NCI-H1092 treated with DMSO at 0.1 percent for 48 hours (cell line): ENCODE data around the gene SLC5A8.

Experiments
- DNase-seq: peaks from one replicate; lab custom pipeline; 2025; lab: John Stamatoyannopoulos, UW

Gene SLC5A8, protein sequence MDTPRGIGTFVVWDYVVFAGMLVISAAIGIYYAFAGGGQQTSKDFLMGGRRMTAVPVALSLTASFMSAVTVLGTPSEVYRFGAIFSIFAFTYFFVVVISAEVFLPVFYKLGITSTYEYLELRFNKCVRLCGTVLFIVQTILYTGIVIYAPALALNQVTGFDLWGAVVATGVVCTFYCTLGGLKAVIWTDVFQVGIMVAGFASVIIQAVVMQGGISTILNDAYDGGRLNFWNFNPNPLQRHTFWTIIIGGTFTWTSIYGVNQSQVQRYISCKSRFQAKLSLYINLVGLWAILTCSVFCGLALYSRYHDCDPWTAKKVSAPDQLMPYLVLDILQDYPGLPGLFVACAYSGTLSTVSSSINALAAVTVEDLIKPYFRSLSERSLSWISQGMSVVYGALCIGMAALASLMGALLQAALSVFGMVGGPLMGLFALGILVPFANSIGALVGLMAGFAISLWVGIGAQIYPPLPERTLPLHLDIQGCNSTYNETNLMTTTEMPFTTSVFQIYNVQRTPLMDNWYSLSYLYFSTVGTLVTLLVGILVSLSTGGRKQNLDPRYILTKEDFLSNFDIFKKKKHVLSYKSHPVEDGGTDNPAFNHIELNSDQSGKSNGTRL

DNA sequence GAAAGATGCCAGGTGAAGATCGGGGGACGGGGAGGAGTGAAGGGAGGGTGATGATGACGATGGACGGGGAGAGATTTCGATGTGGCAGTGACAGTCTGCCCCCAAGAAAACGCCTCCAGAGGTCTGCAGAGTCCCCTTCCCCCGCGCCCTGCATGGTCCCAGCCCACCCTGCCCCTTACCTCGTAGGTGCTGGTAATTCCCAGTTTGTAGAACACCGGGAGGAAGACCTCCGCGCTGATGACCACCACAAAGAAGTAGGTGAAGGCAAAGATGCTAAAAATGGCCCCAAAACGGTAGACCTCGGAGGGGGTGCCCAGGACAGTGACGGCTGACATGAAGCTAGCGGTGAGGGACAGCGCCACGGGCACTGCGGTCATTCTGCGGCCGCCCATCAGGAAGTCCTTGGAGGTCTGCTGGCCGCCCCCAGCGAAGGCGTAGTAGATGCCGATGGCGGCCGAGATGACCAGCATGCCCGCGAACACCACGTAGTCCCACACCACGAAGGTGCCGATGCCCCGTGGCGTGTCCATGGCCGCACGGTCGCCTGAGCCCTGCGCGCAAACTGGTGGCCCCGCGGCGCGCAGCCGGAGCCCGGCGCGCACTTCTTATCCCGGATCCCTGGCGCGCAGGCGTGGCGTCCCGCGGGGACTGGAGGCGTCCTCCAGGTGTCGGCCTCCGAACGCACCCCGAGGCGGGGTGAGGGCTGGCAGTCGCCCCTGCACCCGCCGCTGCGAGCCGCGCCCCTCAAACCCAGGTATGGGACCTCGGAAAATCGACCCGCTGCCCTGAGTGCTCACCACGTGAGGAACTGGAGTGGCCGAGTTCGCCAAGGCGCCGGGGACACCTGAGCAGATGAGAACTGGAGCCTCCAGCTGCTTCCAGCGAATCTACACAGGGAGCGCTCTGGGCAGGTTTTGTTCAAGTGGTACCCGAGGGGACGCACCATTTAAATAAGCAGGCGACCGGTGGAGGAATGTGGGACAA lies at the start of gene SLC5A8:
Gene SLC5A8, minus strand, starts transcription at position 920 of the 984 bp plus-strand sequence. Its CDS starts 390 bp downstream, at position 530.
- DNase-seq, result no peak

DNA sequence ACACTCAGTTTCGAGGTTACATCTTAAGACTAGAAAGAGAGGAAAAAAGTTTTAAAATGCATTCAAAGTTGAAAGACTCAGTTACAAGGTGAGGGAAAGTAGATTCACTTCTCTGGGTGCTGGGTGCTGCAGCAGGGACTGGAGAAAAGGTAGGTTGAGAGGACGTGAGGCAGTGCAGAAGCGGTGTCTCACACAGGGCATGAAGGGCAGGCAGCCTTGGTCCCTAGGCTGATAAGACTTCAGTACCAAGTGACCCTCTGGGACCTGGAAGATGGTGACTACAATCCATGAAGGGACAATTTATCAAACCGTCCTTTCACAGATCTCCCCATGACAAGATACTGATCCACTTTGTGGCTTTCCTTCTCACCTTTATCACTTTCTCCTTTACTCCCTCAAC lies 47.3 kb upstream of the SLC5A8 start:
- no peak for DNase-seq

DNA sequence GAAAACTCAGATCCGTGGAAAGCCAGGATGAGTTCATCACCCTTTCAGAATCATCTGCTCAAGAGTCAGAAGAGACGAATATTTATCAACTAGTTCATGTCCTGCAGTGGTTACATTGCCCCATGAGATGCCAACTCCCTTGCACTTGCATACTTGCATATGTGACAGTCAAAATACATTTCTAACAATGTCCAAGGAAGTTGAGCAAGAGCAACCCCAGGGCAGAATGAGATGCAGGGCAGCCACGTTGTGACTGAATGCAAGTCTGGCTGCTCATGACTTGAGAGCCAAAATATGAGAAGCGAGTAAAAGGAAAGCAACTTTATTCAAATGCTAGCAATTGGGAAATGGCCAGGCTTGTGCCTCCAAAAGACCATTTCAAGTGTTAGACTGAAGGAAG lies 46.2 kb upstream of the SLC5A8 start:
- DNase-seq, result no peak

DNA sequence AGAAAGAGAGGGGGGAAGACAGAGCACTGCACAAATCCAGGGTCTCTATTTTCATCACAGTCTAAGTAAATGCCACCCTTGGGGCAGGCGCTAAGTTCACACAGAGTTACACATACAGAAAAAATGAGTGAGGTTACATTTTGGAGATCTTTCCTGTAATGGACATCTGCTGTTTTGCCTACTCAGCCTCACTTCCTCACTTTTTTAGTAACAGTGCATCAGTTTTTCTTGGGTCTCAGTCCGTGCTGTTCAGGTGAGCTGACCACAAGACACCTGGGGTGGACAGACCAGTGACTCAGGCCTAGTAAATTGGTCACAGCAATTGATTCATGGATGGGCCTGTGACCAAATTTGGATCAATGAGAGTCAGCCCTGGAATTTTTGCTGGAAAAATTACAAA lies 33.6 kb upstream of the SLC5A8 start:
- DNase-seq, result no peak

DNA sequence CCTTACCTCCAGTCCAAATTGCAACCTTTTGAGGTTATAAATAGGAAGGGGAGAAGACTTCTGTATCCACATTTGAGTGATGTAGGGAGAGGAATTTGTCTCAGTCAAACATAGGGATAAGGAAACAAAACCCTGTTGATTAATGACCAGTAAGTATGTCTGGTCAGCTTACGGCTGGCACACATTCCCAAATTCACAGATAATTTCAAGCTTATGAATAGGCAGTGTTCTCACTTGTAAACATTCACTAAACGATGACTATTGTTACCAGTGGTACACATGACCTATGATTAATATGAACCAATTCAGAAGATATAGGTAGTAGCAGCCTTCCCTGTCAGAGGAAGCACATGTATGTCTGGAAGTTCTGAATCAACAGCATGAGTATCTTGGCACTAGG lies 33.0 kb upstream of the SLC5A8 start:
- no peak for DNase-seq

DNA sequence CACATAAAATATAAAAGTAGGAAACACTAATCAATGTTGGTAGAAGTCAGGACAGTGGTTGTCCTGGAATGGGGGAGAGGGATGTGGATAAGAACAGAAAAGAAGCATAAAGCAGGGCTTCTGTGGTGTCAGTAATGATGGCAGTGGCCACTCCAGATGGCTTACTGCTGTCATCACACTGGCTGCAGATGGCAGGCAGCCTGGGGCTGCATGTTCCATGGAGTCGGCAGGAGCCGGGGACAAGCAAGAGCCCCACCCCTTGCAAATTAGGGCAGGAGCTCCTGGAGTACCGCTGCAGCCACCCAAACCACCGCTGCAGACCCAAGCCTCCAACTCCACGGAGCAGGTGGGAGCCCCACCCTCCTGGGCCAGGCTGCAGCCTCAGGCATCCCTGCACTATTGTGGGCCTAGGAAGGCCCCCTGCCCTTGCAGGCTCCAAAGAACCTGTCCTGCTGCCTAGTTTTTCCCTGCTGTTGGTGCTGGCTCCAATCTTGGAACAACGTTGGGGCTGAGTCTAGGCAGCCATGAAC lies 28.8 kb upstream of the SLC5A8 start:
- DNase-seq, result no peak

DNA sequence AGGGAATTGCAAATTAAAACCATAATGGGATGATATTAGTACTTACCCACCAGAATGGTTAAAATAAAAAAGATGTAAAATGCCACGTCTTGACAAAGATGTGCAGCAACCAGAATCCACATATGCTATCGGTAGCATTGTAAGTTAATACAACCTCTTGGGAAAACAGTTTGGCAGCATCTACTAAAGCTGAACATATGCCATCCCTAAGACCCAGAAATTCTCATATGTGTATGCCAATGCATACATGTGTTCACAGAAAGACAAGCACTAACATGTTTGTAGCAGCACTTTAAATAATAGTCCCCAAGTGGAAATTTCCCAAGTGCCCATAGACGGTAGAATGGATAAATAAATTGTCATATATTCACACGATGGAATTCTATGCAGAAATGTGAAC lies 28.3 kb upstream of the SLC5A8 start:
- DNase-seq, result no peak

DNA sequence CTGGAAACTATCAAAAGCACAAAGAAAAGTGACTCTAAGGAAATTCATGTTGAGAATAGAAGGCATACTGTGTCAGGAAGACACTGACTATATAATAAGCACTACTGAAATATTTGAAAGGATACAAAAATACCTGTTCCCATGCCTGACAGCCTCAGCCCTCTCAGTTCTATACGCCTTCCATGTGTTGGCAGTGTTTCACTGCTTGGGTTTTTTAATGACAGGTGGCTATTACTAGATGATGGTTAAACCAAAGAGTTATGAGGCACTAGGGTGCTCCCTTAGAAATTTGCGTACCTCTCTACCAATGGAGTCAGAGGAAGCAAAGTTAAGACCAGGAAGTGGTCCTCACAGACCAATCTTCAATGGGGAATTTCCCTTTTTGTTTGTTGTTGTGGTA lies 25.6 kb upstream of the SLC5A8 start:
- no peak for DNase-seq

DNA sequence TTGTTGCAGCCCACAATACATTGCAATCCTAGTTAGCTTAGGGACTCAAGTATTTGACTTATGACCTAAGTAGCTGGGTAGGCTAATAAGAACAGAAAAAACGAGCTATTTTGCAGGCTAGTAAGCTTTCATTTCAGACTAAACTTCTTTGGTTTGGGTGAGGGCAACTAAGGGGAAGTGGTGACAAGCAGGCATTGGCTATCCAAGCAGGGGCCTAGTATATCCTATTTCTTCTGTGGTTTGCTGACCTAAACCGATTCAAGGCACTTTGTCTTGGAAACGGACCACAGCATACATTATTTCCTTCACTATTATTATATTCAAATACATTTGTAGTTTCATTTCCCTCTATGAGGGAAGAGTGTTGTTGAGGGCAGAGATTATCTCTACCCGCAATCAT lies 21.6 kb upstream of the SLC5A8 start:
- no peak for DNase-seq

DNA sequence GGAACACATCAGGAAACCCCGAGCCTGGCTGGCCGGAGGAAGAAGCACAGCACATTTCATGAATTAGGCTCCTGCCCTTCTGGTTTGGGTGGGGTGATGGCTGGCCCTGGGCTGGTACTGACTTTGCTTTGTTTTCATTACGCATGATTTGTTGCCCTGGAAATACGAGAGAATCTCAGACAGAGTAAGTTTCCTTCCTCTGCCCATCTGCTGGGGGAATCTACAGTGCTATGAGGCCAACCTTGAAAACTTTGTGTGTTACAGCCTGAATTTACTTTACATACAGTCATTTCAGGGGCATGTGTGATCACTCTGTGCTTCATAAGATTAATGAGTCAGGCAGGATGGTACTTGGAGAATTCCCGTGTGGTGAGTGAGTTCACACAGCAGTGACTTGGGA lies 20.5 kb upstream of the SLC5A8 start:
- no peak for DNase-seq

DNA sequence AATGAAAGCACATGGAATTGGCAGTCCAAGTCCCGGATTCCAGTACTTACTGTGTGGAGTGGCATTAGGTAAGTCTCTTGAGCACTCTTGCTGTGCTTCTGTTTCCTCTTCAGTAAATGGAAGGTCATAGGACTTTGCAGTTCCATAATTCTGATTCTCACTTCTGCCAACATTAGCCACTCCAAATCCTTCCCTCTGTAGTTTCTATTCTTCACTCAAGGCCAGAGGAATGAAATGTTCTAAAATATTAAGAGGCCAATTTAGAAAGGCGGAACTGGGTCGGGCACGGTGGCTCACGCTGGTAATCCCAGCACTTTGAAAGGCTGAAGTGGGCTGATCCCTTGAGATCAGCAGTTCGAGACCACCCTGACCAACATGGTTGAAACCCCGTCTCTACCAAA lies 19.8 kb upstream of the SLC5A8 start:
- DNase-seq, result no peak

DNA sequence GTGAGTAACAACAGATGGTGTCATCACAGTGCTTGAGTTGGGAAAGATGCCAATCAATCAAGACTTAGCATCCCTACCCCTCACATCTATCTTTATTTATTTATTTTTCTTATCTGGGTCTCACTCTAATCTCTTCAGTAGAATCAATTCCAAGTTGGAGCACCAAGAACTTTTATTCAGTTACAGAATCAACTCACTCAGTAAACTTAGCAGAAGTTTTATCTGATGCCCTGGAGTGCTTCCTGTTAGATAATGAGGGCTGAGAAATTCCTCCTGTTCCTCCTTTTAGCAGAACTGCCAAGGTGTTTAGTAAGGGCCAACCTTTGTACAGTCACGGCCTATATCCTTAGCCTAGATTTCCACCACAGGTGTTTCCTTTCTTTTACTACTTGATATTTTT lies 11.3 kb upstream of the SLC5A8 start:
- no peak for DNase-seq

DNA sequence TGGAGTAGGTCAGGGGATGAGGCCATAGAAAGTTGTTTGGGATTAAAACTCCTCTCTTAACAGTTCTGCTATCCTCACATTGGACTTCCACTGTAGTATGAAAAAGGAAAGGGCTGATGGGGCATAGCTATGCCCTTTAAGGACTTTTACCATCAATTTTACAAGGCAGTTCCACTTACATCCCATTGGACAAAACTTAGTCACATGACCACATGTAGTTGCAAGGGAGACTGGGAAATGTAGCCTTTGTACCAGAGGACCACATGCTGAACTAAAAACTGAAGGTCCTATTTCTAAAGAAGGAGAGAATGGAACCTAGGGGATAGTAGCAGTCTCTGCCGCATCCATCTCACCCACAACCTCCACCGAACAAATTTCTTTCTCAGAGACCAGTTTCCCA lies 6.8 kb upstream of the SLC5A8 start:
- DNase-seq, result no peak

DNA sequence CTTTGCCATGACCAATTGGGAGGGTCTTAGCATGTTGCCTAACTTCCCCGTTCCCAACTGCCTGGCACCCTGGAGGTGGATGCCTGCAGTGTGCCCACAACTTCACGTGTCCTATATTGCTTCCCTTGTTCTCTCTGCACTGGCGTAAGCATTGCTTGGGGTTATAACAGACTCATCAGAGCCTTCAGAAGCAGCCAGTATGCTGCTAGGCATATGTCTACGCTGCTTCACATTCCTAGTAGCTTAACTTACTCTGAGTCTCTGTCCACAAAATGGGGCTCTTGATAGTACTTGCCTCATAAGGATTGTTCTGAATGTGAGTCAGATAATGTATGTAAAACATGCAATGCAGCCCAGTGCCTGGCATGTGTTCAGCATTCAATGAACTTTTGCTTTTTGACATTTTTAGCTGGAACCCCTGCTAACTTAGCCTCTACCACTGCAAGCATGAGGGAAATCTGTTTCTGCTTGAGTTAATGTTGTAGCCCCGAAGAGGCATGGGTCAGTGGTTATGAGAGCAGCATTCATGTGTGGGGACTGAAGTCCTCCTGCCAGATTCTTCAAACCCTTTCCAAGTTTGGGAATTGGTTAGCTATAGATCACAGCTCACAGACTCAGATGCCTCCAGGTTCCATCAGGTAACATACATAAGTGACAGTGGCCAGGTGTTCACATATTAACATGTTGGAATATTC lies 2.8 kb downstream of the SLC5A8 start:
- no peak for DNase-seq

DNA sequence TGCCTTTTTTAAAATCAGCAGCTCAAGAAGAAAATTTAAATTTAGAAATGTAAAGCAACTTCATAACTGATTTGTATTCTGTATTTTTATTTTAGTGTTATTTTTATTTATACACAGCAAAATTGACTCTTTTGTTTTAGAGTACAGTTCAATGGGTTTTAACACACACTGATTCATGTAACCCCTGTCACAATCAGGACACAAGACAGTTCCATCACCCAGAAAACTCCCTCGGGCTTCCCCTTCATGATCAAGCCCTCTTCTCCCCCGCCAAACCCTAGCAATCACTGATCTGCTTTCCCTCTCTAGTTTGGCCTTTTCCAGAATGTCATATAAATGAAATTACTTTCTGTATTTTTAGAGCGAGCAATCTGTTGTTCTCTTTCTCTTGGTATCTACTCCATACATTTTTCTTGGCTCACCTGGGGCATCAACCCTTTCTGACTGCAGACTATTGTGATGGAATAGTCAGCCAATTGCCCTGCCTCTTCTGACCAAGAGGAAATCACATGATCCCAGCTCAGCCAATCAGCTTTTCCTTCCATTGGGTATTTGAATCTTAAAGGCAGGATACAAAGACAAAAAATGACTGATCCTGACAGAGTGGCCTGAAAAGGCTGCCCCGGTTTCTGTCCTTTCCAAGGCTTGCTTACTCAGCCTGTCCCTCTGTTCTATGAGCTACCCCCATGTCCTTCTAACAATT lies 5.3 kb downstream of the SLC5A8 start:
- DNase-seq, result no peak

DNA sequence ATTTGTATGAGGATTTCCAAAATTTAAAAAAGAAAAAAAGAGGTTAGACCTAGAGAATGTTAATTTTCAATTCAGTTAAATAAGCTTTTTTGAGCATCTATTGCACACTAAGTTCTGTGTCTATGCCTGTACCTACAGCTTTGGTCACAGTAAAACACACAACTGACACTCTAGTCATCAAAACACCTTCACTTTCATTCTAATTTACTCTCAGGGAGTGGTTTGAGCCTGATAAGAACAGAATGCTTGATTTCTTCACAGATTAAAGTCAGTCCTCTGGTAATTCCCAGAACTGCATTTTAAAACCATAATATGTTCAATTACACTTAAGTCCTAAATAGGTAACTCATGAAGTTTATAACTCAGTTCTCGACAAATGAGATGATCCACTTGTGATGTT lies 9.2 kb downstream of the SLC5A8 start:
- DNase-seq, result no peak

DNA sequence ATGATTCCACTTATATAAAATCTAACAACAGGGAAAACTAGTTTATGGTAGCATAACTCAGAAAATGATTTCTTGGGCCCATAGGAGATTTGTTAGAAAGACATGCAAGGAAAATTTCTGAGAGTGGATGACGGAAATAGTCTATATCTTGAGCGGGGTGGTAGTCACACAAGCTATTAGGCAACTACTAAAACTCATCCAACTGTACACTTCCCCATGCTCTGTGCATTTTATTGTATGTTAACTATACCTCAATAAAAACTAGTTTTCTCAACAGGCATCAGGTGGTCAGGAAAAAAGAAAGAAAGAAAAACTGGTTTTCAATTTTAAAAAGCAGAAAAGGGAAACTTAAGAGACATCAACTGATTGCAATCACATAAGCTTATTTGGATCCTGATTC lies 9.9 kb downstream of the SLC5A8 start:
- no peak for DNase-seq

DNA sequence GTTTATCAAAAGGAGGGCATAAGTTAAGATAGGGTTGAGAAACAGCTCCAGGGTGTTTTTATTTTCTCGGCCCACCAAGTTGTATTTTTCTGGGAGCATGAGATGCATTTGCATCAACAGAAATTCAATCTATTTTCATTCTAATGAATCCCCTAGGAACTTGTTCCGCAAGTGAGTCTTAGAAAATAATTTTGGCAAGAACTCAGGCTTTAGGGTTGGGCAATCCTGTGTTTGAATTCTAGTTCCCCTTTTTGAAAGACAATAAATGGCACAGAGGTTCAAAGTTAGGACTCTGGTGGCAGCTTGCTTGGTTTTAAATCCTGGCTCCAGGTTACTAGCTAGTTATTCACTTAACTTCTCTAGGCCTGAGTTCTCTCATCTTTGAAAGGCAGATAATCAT lies 23.7 kb downstream of the SLC5A8 start:
- DNase-seq, result no peak

DNA sequence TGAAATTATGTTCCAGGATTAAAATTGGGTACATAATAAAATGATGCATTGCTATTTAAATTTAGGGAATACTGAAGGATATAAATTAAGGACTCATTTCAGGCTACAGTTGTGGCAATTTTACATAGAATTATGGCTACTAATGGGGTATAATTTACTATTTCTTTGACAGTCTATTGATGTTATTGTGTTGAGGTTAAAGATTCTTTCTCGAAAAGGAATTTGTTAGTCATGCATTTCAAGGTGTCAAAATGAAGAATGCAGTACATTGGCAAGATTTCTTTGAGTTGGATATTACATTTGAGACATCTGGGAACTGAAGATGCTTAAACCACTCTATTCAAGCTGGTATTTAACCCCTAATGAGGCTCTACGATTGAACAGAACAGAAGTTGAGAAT lies 28.3 kb downstream of the SLC5A8 start:
- no peak for DNase-seq

DNA sequence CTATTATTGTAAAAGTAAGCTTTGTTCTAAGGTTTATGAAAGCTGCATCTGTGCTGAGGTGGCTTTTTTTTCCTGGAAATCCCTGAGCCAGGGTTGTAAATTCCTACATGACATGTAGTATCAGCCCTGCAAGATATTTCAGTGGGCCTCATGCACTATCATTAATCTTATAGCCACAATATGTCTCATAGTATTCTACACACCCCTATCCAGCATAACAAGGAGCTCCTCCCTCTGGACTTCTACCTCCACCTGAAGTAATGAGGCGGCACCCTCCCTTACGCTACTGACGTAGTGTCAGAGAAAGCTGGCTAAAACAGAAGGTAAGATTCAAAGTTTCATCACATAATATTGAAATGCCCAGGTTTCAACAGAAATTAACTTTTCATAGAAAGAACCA lies 35.5 kb downstream of the SLC5A8 start:
- DNase-seq, result no peak

DNA sequence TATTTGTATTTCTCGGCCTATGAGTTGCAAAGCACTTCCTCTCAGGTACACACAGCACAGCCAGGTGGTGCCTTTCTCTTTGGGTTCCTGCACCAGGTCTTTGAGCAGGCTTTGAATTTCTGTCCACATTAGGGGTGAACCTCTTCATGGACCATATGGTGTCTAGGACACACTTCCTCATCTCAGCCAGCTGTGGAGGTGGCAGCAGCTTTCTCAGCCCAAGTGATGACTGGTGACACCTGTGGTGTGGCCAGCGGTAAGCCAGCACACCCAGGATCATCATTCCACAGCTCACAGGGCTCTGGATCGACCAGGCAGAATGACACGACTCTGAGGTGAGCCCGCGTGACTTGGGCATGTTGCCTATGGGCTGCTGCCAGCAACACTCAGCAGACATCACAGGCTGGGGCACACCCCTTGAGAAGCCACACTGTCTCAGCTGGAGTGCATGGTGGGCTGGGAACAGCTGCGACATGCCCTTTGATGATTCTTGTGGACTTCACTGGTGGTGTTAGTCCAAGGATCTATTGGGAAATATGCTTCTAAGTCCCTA lies 36.8 kb downstream of the SLC5A8 start:
- no peak for DNase-seq
